Mesenchymal stem cell (in vitro differentiated cells and primary cell): Measurements from ENCODE around the gene NIP7. TPM values are rescaled to one million over a fixed set of nuclear protein-coding genes. Genes with fewer than 3 reads are reported as not detected.
"Not testable (repeated sequence)": the region's sequence is repeated elsewhere in the genome, so short reads cannot be mapped to it uniquely, and the experiment has no call there.

Source experiments
- DNase-seq: peaks from one replicate; pipeline ENCODE4 v3.0.0-alpha.2; 2013
- H2AFZ ChIP-seq: one replicate; pipeline ENCODE4 v1.6.1; 2013; ENCODE audit warnings: low read depth, mild to moderate bottlenecking, control low read depth, inconsistent platforms, low read length, moderate library complexity
- H2AK5ac ChIP-seq: 2 replicates; pipeline ENCODE4 v1.6.1; 2013; ENCODE audit warnings: low read length, moderate library complexity, mild to moderate bottlenecking, inconsistent platforms; ENCODE audit not compliant: severe bottlenecking
- H2BK120ac ChIP-seq: one replicate; pipeline ENCODE4 v1.6.1; 2013; ENCODE audit warnings: low read depth, mild to moderate bottlenecking, inconsistent platforms, low read length, moderate library complexity
- H2BK12ac ChIP-seq, 2 experiments: one replicate each; pipeline ENCODE4 v1.6.1; 2013; ENCODE audit warnings: inconsistent platforms in 2 of 2, low read length in 2 of 2, mild to moderate bottlenecking in 2 of 2, moderate library complexity in 2 of 2, control low read depth in 1 of 2
- H2BK15ac ChIP-seq: one replicate; pipeline ENCODE4 v1.6.1; 2013; ENCODE audit warnings: mild to moderate bottlenecking, low read depth, inconsistent platforms; ENCODE audit not compliant: poor library complexity, severe bottlenecking
- H2BK5ac ChIP-seq: 2 replicates; pipeline ENCODE4 v1.6.1; 2013; ENCODE audit warnings: low read depth, mild to moderate bottlenecking, low read length, control low read depth, inconsistent platforms; ENCODE audit not compliant: poor library complexity, severe bottlenecking
- H3K14ac ChIP-seq, 2 experiments: one replicate each; pipeline ENCODE4 v1.6.1; 2013; ENCODE audit warnings: inconsistent platforms in 2 of 2, low read length in 2 of 2, control low read depth in 1 of 2, mild to moderate bottlenecking in 1 of 2, moderate library complexity in 1 of 2
- H3K18ac ChIP-seq, 2 experiments: one replicate each; pipeline ENCODE4 v1.6.1; 2013; ENCODE audit warnings: inconsistent platforms in 2 of 2, low read length in 2 of 2, control low read depth in 1 of 2, low read depth in 1 of 2, mild to moderate bottlenecking in 1 of 2
- H3K23ac ChIP-seq, 2 experiments: one replicate each; pipeline ENCODE4 v1.6.1; 2013; ENCODE audit warnings: inconsistent platforms in 2 of 2, low read length in 2 of 2, mild to moderate bottlenecking in 2 of 2, moderate library complexity in 2 of 2, control low read depth in 1 of 2
- H3K27ac ChIP-seq: 2 replicates; pipeline ENCODE4 v1.5.1; 2013; ENCODE audit warnings: mild to moderate bottlenecking, moderate library complexity, low read length, control low read depth, inconsistent platforms; ENCODE audit not compliant: poor library complexity, severe bottlenecking
- H3K27me3 ChIP-seq, 2 experiments: 2 replicates each; pipeline versions ENCODE4 v1.6.1 to v1.7.0; 2013; ENCODE audit warnings: low read length in 2 of 2, mild to moderate bottlenecking in 2 of 2, moderate library complexity in 2 of 2, control low read depth in 1 of 2, inconsistent platforms in 1 of 2; ENCODE audit not compliant: control insufficient read depth in 1 of 2, insufficient read depth in 1 of 2
- H3K36me3 ChIP-seq, 2 experiments: 2 replicates each; pipeline versions ENCODE4 v1.6.1 to v1.7.0; 2013; ENCODE audit warnings: low read length in 2 of 2, control low read depth in 1 of 2, inconsistent platforms in 1 of 2, low read depth in 1 of 2, mild to moderate bottlenecking in 1 of 2; ENCODE audit not compliant: insufficient read depth in 2 of 2, control insufficient read depth in 1 of 2
- H3K4ac ChIP-seq, 2 experiments: one replicate each; pipeline ENCODE4 v1.6.1; 2013; ENCODE audit warnings: inconsistent platforms in 2 of 2, low read length in 2 of 2, mild to moderate bottlenecking in 2 of 2, moderate library complexity in 2 of 2, control low read depth in 1 of 2, low read depth in 1 of 2
- H3K4me1 ChIP-seq: 2 replicates; pipeline ENCODE4 v1.6.1; 2013; ENCODE audit warnings: low read depth, low read length, control low read depth; ENCODE audit not compliant: control insufficient read depth, insufficient read depth
- H3K4me2 ChIP-seq: 2 replicates; pipeline ENCODE4 v1.6.1; 2013; ENCODE audit warnings: low read length, mild to moderate bottlenecking, inconsistent platforms; ENCODE audit not compliant: poor library complexity, severe bottlenecking
- H3K4me3 ChIP-seq, 2 experiments: 2 replicates each; pipeline versions ENCODE4 v1.5.1 to v1.7.0; 2013; ENCODE audit warnings: low read length in 2 of 2, mild to moderate bottlenecking in 2 of 2, control low read depth in 1 of 2, low read depth in 1 of 2; ENCODE audit not compliant: insufficient read depth in 1 of 2
- H3K79me1 ChIP-seq: replicated peaks from 2 replicates; pipeline ENCODE4 v1.6.1; 2013; ENCODE audit warnings: mild to moderate bottlenecking, control low read depth, low read length, inconsistent platforms; ENCODE audit not compliant: poor library complexity, severe bottlenecking
- H3K9ac ChIP-seq: 2 replicates; pipeline ENCODE4 v1.7.0; 2013; ENCODE audit warnings: mild to moderate bottlenecking, low read length, moderate library complexity
- H3K9me3 ChIP-seq: 2 replicates; pipeline ENCODE4 v1.7.0; 2013; ENCODE audit warnings: mild to moderate bottlenecking, low read length; ENCODE audit not compliant: control insufficient read depth
- H4K8ac ChIP-seq: one replicate; pipeline ENCODE4 v1.6.1; 2013; ENCODE audit warnings: inconsistent platforms, mild to moderate bottlenecking, low read length, moderate library complexity
- H4K91ac ChIP-seq: one replicate; pipeline ENCODE4 v1.6.1; 2013; ENCODE audit warnings: mild to moderate bottlenecking, low read length, inconsistent platforms
- WGBS: methylation state at CpG from one replicate; pipeline ENCODE4 v1.1.7; 2013; ENCODE audit warnings: mixed read lengths; 5-methylcytosine and 5-hydroxymethylcytosine counted together
- polyA plus RNA-seq, 2 experiments: library from polyadenylated mRNA; stranded (reverse); fragments of 200-250 nt; gene quantifications; one replicate each; pipeline ENCODE4 v1.2.3, GENCODE V29; 2013

Gene NIP7
- 23.7 TPM for polyA plus RNA-seq (2013, experiment 1 of 2)
- polyA plus RNA-seq (2013, experiment 2 of 2) = 23.7 TPM

- Histone ChIP-seq H3K4ac (peak within 1 kb of the TSS; percentile 11 to 96), H4K91ac (peak within 1 kb of the TSS; percentile 80), H3K9ac (peak within 1 kb of the TSS; percentile 99), H3K36me3 (peaks cover 24 to 55% of the 10 kb centered on the region in 2 experiments), H3K9me3 (no peaks in the 10 kb centered on the region), H3K4me3 (peak within 1 kb of the TSS; percentile 90 to 99), H3K4me2 (peak within 1 kb of the TSS; percentile 81), H2BK12ac (no peak within 1 kb of the TSS), H3K27ac (peak within 1 kb of the TSS; percentile 67), H2BK120ac (no peak within 1 kb of the TSS), H3K14ac (peak within 1 kb of the TSS in 1 of 2 experiments; percentile 92), H2AFZ (peak within 1 kb of the TSS; percentile 72), H3K23ac (peak within 1 kb of the TSS in 1 of 2 experiments; percentile 29), H3K27me3 (no peaks in the 10 kb centered on the region), H3K79me1 (peaks cover 21% of the 10 kb centered on the region), H4K8ac (peak within 1 kb of the TSS; percentile 83), H3K18ac (peak within 1 kb of the TSS; percentile 75 to 83), H2AK5ac (peak within 1 kb of the TSS; percentile 35), H2BK5ac (peak within 1 kb of the TSS; percentile 74), H2BK15ac (peak within 1 kb of the TSS; percentile 78), H3K4me1 (peaks cover 15% of the 10 kb centered on the region)
- DNase-seq = peak; percentile 99
- under 1% methylated on average over 60 of the region's 77 CpGs for WGBS
Measured at GRCh38 chr16:69339289-69340094, at the start of gene NIP7, which contains the start of gene COG8. NIP7 (plus strand) TSS chr16:69339772; CDS start chr16:69339830, 58 bp downstream. COG8 (minus strand) TSS chr16:69339564; CDS start chr16:69339552, 12 bp downstream.

- H3K9me3 ChIP-seq, H3K14ac ChIP-seq, DNase-seq, H4K91ac ChIP-seq, H3K27ac ChIP-seq, H4K8ac ChIP-seq, H3K4ac ChIP-seq, H3K27me3 ChIP-seq, H3K4me3 ChIP-seq, H3K4me2 ChIP-seq, H2BK15ac ChIP-seq, H3K23ac ChIP-seq, H3K9ac ChIP-seq, H2BK5ac ChIP-seq, H3K4me1 ChIP-seq, H2BK12ac ChIP-seq, H2AK5ac ChIP-seq, H3K18ac ChIP-seq, H2AFZ ChIP-seq, H2BK120ac ChIP-seq: not testable (repeated sequence)
- Histone ChIP-seq H3K79me1 (peaks cover 10% of the 10 kb centered on the region), H3K36me3 (peaks cover 2 to 17% of the 10 kb centered on the region in 2 experiments)
- 98% methylated on average over 8 of the region's 9 CpGs for WGBS
Measured at GRCh38 chr16:69291657-69292056, 47.9 kb upstream of the NIP7 start.

GRCh38 chr16:69293401-69293800, 46.2 kb upstream of the NIP7 start:
- no peak overlapping the region for H3K9ac ChIP-seq
- no peak overlapping the region for H2BK15ac ChIP-seq
- H4K91ac ChIP-seq = no peak overlapping the region
- H2BK12ac ChIP-seq = no peak overlapping the region
- DNase-seq = no peak
- H3K27ac ChIP-seq = no peak overlapping the region
- H3K36me3 ChIP-seq = peaks cover 11 to 18% of the 10 kb centered on the region in 2 experiments
- H3K4me2 ChIP-seq = no peak overlapping the region
- no peak overlapping the region for H2BK120ac ChIP-seq
- no peaks in the 10 kb centered on the region for H3K9me3 ChIP-seq
- no peaks in the 10 kb centered on the region for H3K27me3 ChIP-seq
- H3K79me1 ChIP-seq = peaks cover 7% of the 10 kb centered on the region
- no peak overlapping the region for H3K18ac ChIP-seq
- no peak overlapping the region for H2BK5ac ChIP-seq
- peaks cover 1% of the 10 kb centered on the region for H3K4me1 ChIP-seq
- no peak overlapping the region for H2AFZ ChIP-seq
- H3K4me3 ChIP-seq = no peak overlapping the region
- H4K8ac ChIP-seq = no peak overlapping the region
- no peak overlapping the region for H3K4ac ChIP-seq
- no peak overlapping the region for H3K14ac ChIP-seq
- no peak overlapping the region for H2AK5ac ChIP-seq
- H3K23ac ChIP-seq = no peak overlapping the region
- WGBS = 92% methylated on average over 3 of the region's 3 CpGs

- H2BK15ac ChIP-seq = no peak overlapping the region
- H3K9me3 ChIP-seq = no peaks in the 10 kb centered on the region
- no peak overlapping the region for H2BK120ac ChIP-seq
- DNase-seq = no peak
- no peak overlapping the region for H3K4me2 ChIP-seq
- no peak overlapping the region for H3K4me3 ChIP-seq
- H2BK12ac ChIP-seq = no peak overlapping the region
- H3K4me1 ChIP-seq = peaks cover 1% of the 10 kb centered on the region
- H3K23ac ChIP-seq = no peak overlapping the region
- no peak overlapping the region for H2BK5ac ChIP-seq
- no peak overlapping the region for H4K91ac ChIP-seq
- H3K18ac ChIP-seq = no peak overlapping the region
- no peak overlapping the region for H3K27ac ChIP-seq
- no peak overlapping the region for H2AFZ ChIP-seq
- 100% methylated on average over 1 of the region's 1 CpG for WGBS
- H3K4ac ChIP-seq = no peak overlapping the region
- H2AK5ac ChIP-seq = no peak overlapping the region
- no peak overlapping the region for H4K8ac ChIP-seq
- peaks cover 11 to 18% of the 10 kb centered on the region in 2 experiments for H3K36me3 ChIP-seq
- H3K14ac ChIP-seq = no peak overlapping the region
- H3K9ac ChIP-seq = no peak overlapping the region
- peaks cover 7% of the 10 kb centered on the region for H3K79me1 ChIP-seq
- no peaks in the 10 kb centered on the region for H3K27me3 ChIP-seq
Measured at GRCh38 chr16:69294051-69294450, 45.5 kb upstream of the NIP7 start.
